Endothelial cell of umbilical vein (primary cell): ENCODE results near the gene NEXMIF. TPM values are rescaled to one million over a fixed set of nuclear protein-coding genes. Genes with fewer than 3 reads are reported as not detected.

Source experiments
- BruUV-seq: library from RNA; stranded (reverse); fragments of 400-500 nt; replicated peaks from 2 replicates; lab custom pipeline; 2021; lab: Mats Ljungman, UMichigan
- CTCF ChIA-PET: fragments of 300-600, 350-600 bp; sonication (Branson Sonifier 250); formaldehyde crosslinking; loops from one replicate; lab custom pipeline; 2021; ENCODE audit warnings: antibody characterized with exemption, inconsistent platforms; lab: Charles Lee
- POLR2A ChIA-PET: fragments of 300-600, 350-600 bp; sonication (Branson Sonifier 250); formaldehyde crosslinking; loops from one replicate; lab custom pipeline; 2021; ENCODE audit warnings: antibody characterized with exemption, inconsistent platforms; lab: Charles Lee
- DNase-seq: peaks from one replicate; pipeline ENCODE4 v3.0.0-alpha.2; 2011; ENCODE audit warnings: low read depth, low spot score
- FAIRE-seq: peaks from 2 replicates; lab custom pipeline; 2011; peaks lifted over from hg19 to GRCh38; lab: Jason Lieb, UNC
- H2AFZ ChIP-seq: 2 replicates; pipeline ENCODE4 v1.6.0; 2012; ENCODE audit warnings: low read depth, low read length, control low read depth, inconsistent platforms
- H3K27ac ChIP-seq: 2 replicates; pipeline ENCODE4 v1.5.1; 2011; ENCODE audit warnings: low read depth, mild to moderate bottlenecking, control low read depth, low read length, moderate library complexity; ENCODE audit not compliant: insufficient read depth
- H3K27me3 ChIP-seq, 2 experiments: 2 replicates each; pipeline versions ENCODE4 v1.6.0 to v1.6.1; 2011; ENCODE audit warnings: low read length in 2 of 2, mixed read lengths in 1 of 2; ENCODE audit not compliant: control insufficient read depth in 2 of 2, insufficient read depth in 2 of 2
- H3K36me3 ChIP-seq, 2 experiments: 2 replicates in 1 of 2; 3 replicates in 1 of 2; pipeline ENCODE4 v1.5.1; 2011; ENCODE audit warnings: low read length in 2 of 2, mild to moderate bottlenecking in 1 of 2, moderate library complexity in 1 of 2; ENCODE audit not compliant: control insufficient read depth in 2 of 2, insufficient read depth in 2 of 2; ENCODE audit errors: extremely low read depth in 1 of 2
- H3K4me1 ChIP-seq: 3 replicates; pipeline ENCODE4 v1.5.1; 2011; ENCODE audit warnings: mild to moderate bottlenecking, low read length; ENCODE audit not compliant: control insufficient read depth, insufficient read depth; ENCODE audit errors: extremely low read depth
- H3K4me2 ChIP-seq: 2 replicates; pipeline ENCODE4 v1.6.1; 2011; ENCODE audit warnings: low read length, control low read depth, mixed read lengths; ENCODE audit not compliant: insufficient read depth
- H3K4me3 ChIP-seq, 3 experiments: fragments of 200-600 bp in 1 of 3; sonication (generic), shearing (Covaris generic) in 1 of 3; replicated peaks in 1 of 3; 2 replicates each; pipeline ENCODE4 v1.5.1; 2011 to 2016; ENCODE audit warnings: control low read depth in 3 of 3, low read length in 3 of 3, mild to moderate bottlenecking in 2 of 3, inconsistent platforms in 1 of 3, low read depth in 1 of 3, moderate library complexity in 1 of 3; ENCODE audit not compliant: insufficient read depth in 1 of 3
- H3K79me2 ChIP-seq: 2 replicates; pipeline ENCODE4 v1.6.0; 2012; ENCODE audit warnings: low read length, inconsistent platforms; ENCODE audit not compliant: control insufficient read depth, insufficient read depth
- H3K9ac ChIP-seq: replicated peaks from 2 replicates; pipeline ENCODE3; 2011; ENCODE audit warnings: low read length, control low read depth; ENCODE audit not compliant: insufficient read depth; ENCODE audit errors: extremely low read depth
- H3K9me1 ChIP-seq: replicated peaks from 3 replicates; pipeline ENCODE4 v1.6.0; 2011; ENCODE audit warnings: mild to moderate bottlenecking, low read length; ENCODE audit not compliant: control insufficient read depth, insufficient read depth; ENCODE audit errors: extremely low read depth
- H3K9me3 ChIP-seq: replicated peaks from 2 replicates; pipeline ENCODE4 v1.5.1; 2012; ENCODE audit warnings: low read length, inconsistent platforms; ENCODE audit not compliant: control insufficient read depth, insufficient read depth
- H4K20me1 ChIP-seq: replicated peaks from 2 replicates; pipeline ENCODE3; 2011; ENCODE audit warnings: mild to moderate bottlenecking, low read length; ENCODE audit not compliant: control insufficient read depth, insufficient read depth; ENCODE audit errors: extremely low read depth
- CTCF ChIP-seq, 2 donors: IDR thresholded peaks; 1 replicate in 1 of 2; 2 replicates in 1 of 2; pipeline ENCODE4 v1.5.1; 2011; ENCODE audit warnings: low read length in 2 of 2, mild to moderate bottlenecking in 2 of 2, moderate library complexity in 2 of 2, control low read depth in 1 of 2, inconsistent platforms in 1 of 2, low read depth in 1 of 2; ENCODE audit not compliant: insufficient read depth in 1 of 2; ENCODE audit errors: extremely low read depth in 1 of 2
- EZH2 ChIP-seq: IDR thresholded peaks from 2 replicates; pipeline ENCODE4 v1.6.1; 2012; ENCODE audit warnings: borderline replicate concordance, low read depth, mild to moderate bottlenecking, moderate library complexity, low read length, inconsistent platforms; ENCODE audit not compliant: severe bottlenecking
- FOS ChIP-seq: IDR thresholded peaks from 2 replicates; pipeline ENCODE4 v1.6.1; 2011; ENCODE audit warnings: mild to moderate bottlenecking, low read length, moderate library complexity, borderline replicate concordance; ENCODE audit not compliant: insufficient read depth
- GATA2 ChIP-seq: IDR thresholded peaks from 2 replicates; pipeline ENCODE4 v1.7.0; 2011; ENCODE audit warnings: low read depth, mild to moderate bottlenecking, moderate library complexity, mixed read lengths, low read length; ENCODE audit not compliant: insufficient read length, insufficient read depth
- JUN ChIP-seq: IDR thresholded peaks from 2 replicates; pipeline ENCODE4 v1.6.1; 2011; ENCODE audit warnings: borderline replicate concordance, low read depth; ENCODE audit not compliant: insufficient read length, insufficient read depth
- MAX ChIP-seq: IDR thresholded peaks from 2 replicates; pipeline ENCODE4 v1.6.1; 2011; ENCODE audit not compliant: insufficient read depth, insufficient read length
- MYC ChIP-seq: IDR thresholded peaks from one replicate; pipeline ENCODE4 v1.6.1; 2011; ENCODE audit warnings: mild to moderate bottlenecking, low read depth, low read length
- POLR2A ChIP-seq: IDR thresholded peaks from 2 replicates; pipeline ENCODE4 v1.6.1; 2012; ENCODE audit warnings: low read depth, mild to moderate bottlenecking, control low read depth, low read length
- POLR2AphosphoS5 ChIP-seq: IDR thresholded peaks from 2 replicates; pipeline ENCODE4 v1.6.1; 2012; ENCODE audit warnings: low read depth, mild to moderate bottlenecking, control low read depth, low read length, moderate library complexity; ENCODE audit not compliant: insufficient read depth
- dilution Hi-C: fragments of 300-500 bp; cut with MboI; formaldehyde crosslinking; loops from one replicate; pipeline ENCODE4 v1.15.0; 2019; ENCODE audit warnings: low sequenced_read_pairs; ENCODE audit not compliant: extremely low pct_ligation_motif_present
- intact Hi-C: fragments of 100-400 bp; cut with micrococcal nuclease; formaldehyde crosslinking; loops from one replicate; pipeline ENCODE4 v1.10.0; 2022
- polyA plus RNA-seq, 4 experiments: library from polyadenylated mRNA; depleted of rRNA in 3 of 4; stranded (reverse) in 3 of 4; unstranded in 1 of 4; fragments of >200 nt; gene quantifications; 2 replicates each; pipeline versions ENCODE4 v1.2.1 to v1.2.3, GENCODE V29; 2011 to 2012; ENCODE audit warnings: missing spikeins in 1 of 4
- total RNA-seq: library from RNA; stranded (reverse); gene quantifications from 2 replicates; pipeline ENCODE4 v1.2.3, GENCODE V29; 2021

The NEXMIF gene
- total and polyA plus RNA-seq, 2 donors (not counting 3 experiments of a cell fraction or from before 2014, with no cell fraction given) = not detected

- FAIRE-seq (no peak), DNase-seq (no peak)
- dilution Hi-C loops (no loop called here), intact Hi-C loops (no loop called here)
- no peaks in the 10 kb centered on the region for H3K9me3 ChIP-seq
- H3K4me1 ChIP-seq = no peaks in the 10 kb centered on the region
- no peaks in the 10 kb centered on the region for H4K20me1 ChIP-seq
- no peaks in the 10 kb centered on the region for H3K79me2 ChIP-seq
- H3K27me3 ChIP-seq = no peaks in the 10 kb centered on the region
- H3K4me2 ChIP-seq = no peak overlapping the region
- no TSS peak for BruUV-seq
- H2AFZ ChIP-seq = no peak overlapping the region
- no peaks in the 10 kb centered on the region for H3K9me1 ChIP-seq
- CTCF ChIA-PET = interaction anchor here (1.0 kb wide), 1 partner anchor 23 kb away, joined by 3 read pairs; no protein-coding TSS in a partner anchor
- H3K36me3 ChIP-seq = no peaks in the 10 kb centered on the region
- H3K27ac ChIP-seq = no peak overlapping the region
- no peak for TF ChIP-seq MAX
- TF ChIP-seq EZH2 = no peak
- TF ChIP-seq POLR2AphosphoS5 = no peak
- no peak for TF ChIP-seq CTCF (IDR thresholded peaks at IDR 0.05; ENCODE audit: extremely low read depth in 1 of 2, insufficient read depth in 1 of 2, low read depth in 1 of 2, low read length in 2 of 2)
- no peak for TF ChIP-seq FOS
- H3K4me3 ChIP-seq = no peak overlapping the region
- no peak overlapping the region for H3K9ac ChIP-seq
- POLR2A ChIA-PET = no interaction called here
Measured at GRCh38 chrX:74902806-74903205, 22.4 kb downstream of the NEXMIF start.

- Histone ChIP-seq H3K9me1 (no peaks in the 10 kb centered on the region), H3K9me3 (no peaks in the 10 kb centered on the region), H3K27ac (no peak overlapping the region), H2AFZ (no peak overlapping the region), H3K4me3 (no peak overlapping the region), H3K4me1 (no peaks in the 10 kb centered on the region), H4K20me1 (no peaks in the 10 kb centered on the region), H3K4me2 (no peak overlapping the region), H3K9ac (no peak overlapping the region), H3K79me2 (no peaks in the 10 kb centered on the region), H3K36me3 (no peaks in the 10 kb centered on the region), H3K27me3 (no peaks in the 10 kb centered on the region)
- intact Hi-C loops (no loop called here), dilution Hi-C loops (no loop called here)
- BruUV-seq = no TSS peak
- DNase-seq = no peak
- FAIRE-seq = no peak
- POLR2A ChIA-PET = no interaction called here
- TF ChIP-seq GATA2 = no peak
- no peak for TF ChIP-seq MAX
- no peak for TF ChIP-seq JUN
- TF ChIP-seq MYC = no peak
- no peak for TF ChIP-seq CTCF (IDR thresholded peaks at IDR 0.05; ENCODE audit: extremely low read depth in 1 of 2, insufficient read depth in 1 of 2, low read depth in 1 of 2, low read length in 2 of 2)
- TF ChIP-seq FOS = no peak
- no peak for TF ChIP-seq EZH2
- TF ChIP-seq POLR2A = no peak
- no peak for TF ChIP-seq POLR2AphosphoS5
- CTCF ChIA-PET = no interaction called here
Measured at GRCh38 chrX:74892561-74892960, 32.7 kb downstream of the NEXMIF start.
